ENCODE results near the gene PWWP2B. TPM values are rescaled to one million over a fixed set of nuclear protein-coding genes. Genes with fewer than 3 reads are reported as not detected.

Gene PWWP2B
- polyA plus RNA-seq, 2 of the 4 experiments (the other 2 are of a cell fraction) = 2.8 to 7.3 TPM

DNA sequence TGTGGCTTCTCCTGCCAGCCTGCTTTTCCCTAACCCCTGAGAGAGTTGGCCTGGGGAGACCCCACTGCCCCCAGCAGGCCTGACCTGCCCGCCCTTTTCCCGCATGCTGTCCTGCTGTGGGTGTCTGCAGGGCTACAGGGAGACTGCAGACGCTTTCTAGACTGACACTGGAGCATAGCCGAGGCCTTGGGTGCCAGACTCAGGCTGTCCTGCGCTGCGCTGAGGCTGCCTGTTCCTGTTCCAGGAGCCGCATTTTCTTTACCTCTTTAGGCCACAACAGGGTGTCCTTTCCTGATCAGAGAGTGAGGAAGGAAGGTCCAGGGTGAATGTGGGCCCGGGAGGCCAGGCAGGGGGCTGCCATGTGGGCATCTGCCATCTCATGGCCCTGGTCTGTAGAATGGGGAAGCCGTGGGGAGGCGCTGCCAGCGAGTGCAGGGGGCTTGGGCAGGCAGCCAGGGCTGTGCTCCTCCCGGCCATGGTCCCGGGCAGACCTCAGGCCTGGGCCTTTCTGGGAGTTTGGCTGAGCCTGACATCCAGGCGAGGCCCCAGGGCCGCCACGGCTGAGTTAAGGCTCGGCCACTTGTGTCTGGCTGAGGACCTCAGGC, 3.6 kb downstream of the PWWP2B start:
- FAIRE-seq (no peak), DNase-seq (ENCODE audit: low read depth in 1 of 2, low spot score in 1 of 2) (no peak), ATAC-seq (peak in 1 of 2 experiments; percentile 3; a peak in 2 of 6 replicates)
- no peak overlapping the region for H3K27ac ChIP-seq
- ChIA-PET CTCF (no interaction called here), POLR2A (no interaction called here)
- no peak overlapping the region for H3K4me3 ChIP-seq
- H3K9me3 ChIP-seq = no peaks in the 10 kb centered on the region
- 92% methylated on average over 13 of the region's 17 CpGs for WGBS (ENCODE audit: missing lambda C conversion rate)
- TF ChIP-seq ZFP36 (IDR thresholded peaks at IDR 0.05; ENCODE audit: borderline replicate concordance, partially characterized antibody) (no peak), HEYL (CRISPR knock-in tag; IDR thresholded peaks at IDR 0.05) (no peak), GATA3 (IDR thresholded peaks at IDR 0.05; ENCODE audit: borderline replicate concordance) (no peak), ESRRA (IDR thresholded peaks at IDR 0.05; ENCODE audit: borderline replicate concordance, low read length) (no peak), FOXS1 (CRISPR knock-in tag; IDR thresholded peaks at IDR 0.05) (no peak), MYC (IDR thresholded peaks at IDR 0.05; ENCODE audit: borderline replicate concordance, low read length) (no peak), KDM1A (IDR thresholded peaks at IDR 0.05; ENCODE audit: low read depth) (no peak), NR3C1 (IDR thresholded peaks at IDR 0.05) (no peak), CHD4 (IDR thresholded peaks at IDR 0.05; ENCODE audit: borderline replicate concordance) (no peak), MAFK (IDR thresholded peaks at IDR 0.05; ENCODE audit: partially characterized antibody) (no peak), TP53 (CRISPR knock-in tag; IDR thresholded peaks at IDR 0.05) (no peak), POLR2A (IDR thresholded peaks at IDR 0.05; ENCODE audit: low read length) (no peak), EHMT2 (IDR thresholded peaks at IDR 0.05; ENCODE audit: low read depth) (no peak)
- TF ChIP-seq, protein P1, sequence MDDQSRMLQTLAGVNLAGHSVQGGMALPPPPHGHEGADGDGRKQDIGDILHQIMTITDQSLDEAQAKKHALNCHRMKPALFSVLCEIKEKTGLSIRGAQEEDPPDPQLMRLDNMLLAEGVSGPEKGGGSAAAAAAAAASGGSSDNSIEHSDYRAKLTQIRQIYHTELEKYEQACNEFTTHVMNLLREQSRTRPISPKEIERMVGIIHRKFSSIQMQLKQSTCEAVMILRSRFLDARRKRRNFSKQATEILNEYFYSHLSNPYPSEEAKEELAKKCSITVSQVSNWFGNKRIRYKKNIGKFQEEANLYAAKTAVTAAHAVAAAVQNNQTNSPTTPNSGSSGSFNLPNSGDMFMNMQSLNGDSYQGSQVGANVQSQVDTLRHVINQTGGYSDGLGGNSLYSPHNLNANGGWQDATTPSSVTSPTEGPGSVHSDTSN (IDR thresholded peaks at IDR 0.05) = no peak
- TF ChIP-seq, protein P2, sequence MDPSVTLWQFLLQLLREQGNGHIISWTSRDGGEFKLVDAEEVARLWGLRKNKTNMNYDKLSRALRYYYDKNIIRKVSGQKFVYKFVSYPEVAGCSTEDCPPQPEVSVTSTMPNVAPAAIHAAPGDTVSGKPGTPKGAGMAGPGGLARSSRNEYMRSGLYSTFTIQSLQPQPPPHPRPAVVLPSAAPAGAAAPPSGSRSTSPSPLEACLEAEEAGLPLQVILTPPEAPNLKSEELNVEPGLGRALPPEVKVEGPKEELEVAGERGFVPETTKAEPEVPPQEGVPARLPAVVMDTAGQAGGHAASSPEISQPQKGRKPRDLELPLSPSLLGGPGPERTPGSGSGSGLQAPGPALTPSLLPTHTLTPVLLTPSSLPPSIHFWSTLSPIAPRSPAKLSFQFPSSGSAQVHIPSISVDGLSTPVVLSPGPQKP (IDR thresholded peaks at IDR 0.05; ENCODE audit: low read depth, low read length) = no peak
- TF ChIP-seq, protein P3, sequence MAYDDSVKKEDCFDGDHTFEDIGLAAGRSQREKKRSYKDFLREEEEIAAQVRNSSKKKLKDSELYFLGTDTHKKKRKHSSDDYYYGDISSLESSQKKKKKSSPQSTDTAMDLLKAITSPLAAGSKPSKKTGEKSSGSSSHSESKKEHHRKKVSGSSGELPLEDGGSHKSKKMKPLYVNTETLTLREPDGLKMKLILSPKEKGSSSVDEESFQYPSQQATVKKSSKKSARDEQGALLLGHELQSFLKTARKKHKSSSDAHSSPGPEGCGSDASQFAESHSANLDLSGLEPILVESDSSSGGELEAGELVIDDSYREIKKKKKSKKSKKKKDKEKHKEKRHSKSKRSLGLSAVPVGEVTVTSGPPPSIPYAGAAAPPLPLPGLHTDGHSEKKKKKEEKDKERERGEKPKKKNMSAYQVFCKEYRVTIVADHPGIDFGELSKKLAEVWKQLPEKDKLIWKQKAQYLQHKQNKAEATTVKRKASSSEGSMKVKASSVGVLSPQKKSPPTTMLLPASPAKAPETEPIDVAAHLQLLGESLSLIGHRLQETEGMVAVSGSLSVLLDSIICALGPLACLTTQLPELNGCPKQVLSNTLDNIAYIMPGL (CRISPR knock-in tag; IDR thresholded peaks at IDR 0.05; ENCODE audit: borderline replicate concordance) = no peak
- H3K4me2 ChIP-seq = no peak overlapping the region
- peaks cover 16% of the 10 kb centered on the region for H3K4me1 ChIP-seq

DNA sequence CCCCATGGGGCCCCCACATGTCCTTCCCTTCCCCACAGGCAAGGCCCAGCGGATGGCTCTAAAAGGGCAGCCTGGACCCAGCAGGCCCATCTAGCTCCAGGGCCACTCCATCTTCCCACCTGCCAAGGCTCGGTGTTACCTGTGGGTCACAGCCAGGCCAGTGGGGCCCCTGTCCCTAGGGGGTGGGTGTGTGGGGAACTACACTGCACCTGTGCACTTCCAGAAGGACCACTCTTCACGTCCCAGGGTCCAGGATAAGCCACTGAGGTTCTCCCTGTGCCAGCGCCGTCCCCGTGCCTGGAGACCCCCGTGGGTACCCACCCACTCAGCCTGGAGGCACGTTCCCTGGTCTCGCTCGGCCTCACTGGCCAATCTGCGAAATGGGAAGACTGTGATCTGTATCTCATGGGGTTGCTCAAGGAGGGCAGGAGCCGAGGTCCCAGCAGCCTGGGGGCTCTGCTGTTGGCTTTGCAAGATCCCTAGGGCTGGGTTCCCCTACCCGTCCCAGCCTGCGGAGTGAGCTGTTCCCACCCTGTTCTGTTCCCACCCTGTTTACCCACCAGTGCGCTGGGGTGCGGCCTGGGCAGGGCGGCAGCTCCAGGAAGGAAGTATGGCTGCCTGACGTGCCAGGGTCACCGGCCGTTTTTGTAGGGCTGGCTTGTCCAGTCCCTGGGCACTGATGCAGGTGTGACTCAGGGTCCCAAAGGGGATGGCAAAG, 4.6 kb downstream of the PWWP2B start:
- ChIA-PET CTCF (interaction anchor here (1.5 to 2.0 kb wide), 3 partner anchors 10 to 45 kb away, joined by 4 to 5 read pairs (median 5); no protein-coding TSS in a partner anchor), POLR2A (no interaction called here)
- H3K27ac ChIP-seq = no peak overlapping the region
- FAIRE-seq = no peak
- 84% methylated on average over 17 of the region's 20 CpGs for WGBS (ENCODE audit: missing lambda C conversion rate)
- TF ChIP-seq EP300 (IDR thresholded peaks at IDR 0.05) = no peak
- no peak for DNase-seq (ENCODE audit: low read depth in 1 of 2, low spot score in 1 of 2)
- no peak overlapping the region for H3K4me2 ChIP-seq
- no peaks in the 10 kb centered on the region for H3K9me3 ChIP-seq
- no peak for ATAC-seq
- H3K4me3 ChIP-seq = no peak overlapping the region
- H3K4me1 ChIP-seq = peaks cover 12% of the 10 kb centered on the region

DNA sequence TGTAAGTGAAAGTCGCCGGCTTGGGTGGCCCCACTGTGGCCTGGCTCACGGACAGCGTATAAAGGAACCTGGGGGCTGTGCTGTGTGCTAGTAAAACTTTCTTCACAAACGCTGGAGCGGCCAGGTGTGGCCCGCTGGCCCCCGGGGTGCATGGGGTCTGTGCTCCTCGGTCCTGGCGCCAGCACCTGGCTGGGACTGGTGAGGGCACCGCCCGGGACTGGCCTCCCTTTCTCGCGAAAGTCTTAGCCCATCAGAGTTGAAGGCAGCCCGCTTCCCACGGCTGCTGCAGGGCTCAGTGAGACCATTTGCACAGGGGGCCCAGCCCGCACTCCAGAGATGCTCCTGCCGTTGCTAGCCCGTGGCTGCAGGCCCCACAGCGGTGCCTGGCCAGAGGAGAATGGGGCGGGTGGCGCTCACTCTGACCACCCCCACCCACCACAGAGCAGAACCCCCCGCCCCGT, 5.8 kb downstream of the PWWP2B start:
- POLR2A ChIA-PET = no interaction called here
- DNase-seq (ENCODE audit: low read depth in 1 of 2, low spot score in 1 of 2) = no peak
- ATAC-seq = no peak
- CTCF ChIA-PET = interaction anchor here (1.5 to 2.0 kb wide), 3 partner anchors 9 to 44 kb away, joined by 4 to 5 read pairs (median 5); no protein-coding TSS in a partner anchor
- peaks cover 14% of the 10 kb centered on the region for H3K4me1 ChIP-seq
- no peak overlapping the region for H3K27ac ChIP-seq
- FAIRE-seq = no peak
- H3K4me2 ChIP-seq = no peak overlapping the region
- WGBS (ENCODE audit: missing lambda C conversion rate) = 95% methylated on average over 15 of the region's 24 CpGs
- no peaks in the 10 kb centered on the region for H3K9me3 ChIP-seq
- H3K4me3 ChIP-seq = no peak overlapping the region
- TF ChIP-seq, protein P4, sequence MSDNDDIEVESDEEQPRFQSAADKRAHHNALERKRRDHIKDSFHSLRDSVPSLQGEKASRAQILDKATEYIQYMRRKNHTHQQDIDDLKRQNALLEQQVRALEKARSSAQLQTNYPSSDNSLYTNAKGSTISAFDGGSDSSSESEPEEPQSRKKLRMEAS (IDR thresholded peaks at IDR 0.05) = no peak
- TF ChIP-seq PHF8 (IDR thresholded peaks at IDR 0.05; ENCODE audit: borderline replicate concordance, low read depth) (no peak), POLR2A (IDR thresholded peaks at IDR 0.05; ENCODE audit: low read length) (no peak), RAD21 (conservative IDR thresholded peaks at IDR 0.05 in 1 of 2, IDR thresholded peaks at IDR 0.05 in 1 of 2) (no peak), ZFP36 (IDR thresholded peaks at IDR 0.05; ENCODE audit: borderline replicate concordance, partially characterized antibody) (no peak), SMC3 (IDR thresholded peaks at IDR 0.05) (no peak), MAFK (IDR thresholded peaks at IDR 0.05; ENCODE audit: partially characterized antibody) (no peak)
- TF ChIP-seq, protein P5, sequence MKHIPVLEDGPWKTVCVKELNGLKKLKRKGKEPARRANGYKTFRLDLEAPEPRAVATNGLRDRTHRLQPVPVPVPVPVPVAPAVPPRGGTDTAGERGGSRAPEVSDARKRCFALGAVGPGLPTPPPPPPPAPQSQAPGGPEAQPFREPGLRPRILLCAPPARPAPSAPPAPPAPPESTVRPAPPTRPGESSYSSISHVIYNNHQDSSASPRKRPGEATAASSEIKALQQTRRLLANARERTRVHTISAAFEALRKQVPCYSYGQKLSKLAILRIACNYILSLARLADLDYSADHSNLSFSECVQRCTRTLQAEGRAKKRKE (CRISPR knock-in tag; IDR thresholded peaks at IDR 0.05; ENCODE audit: low read depth) = no peak
- TF ChIP-seq, protein P6, sequence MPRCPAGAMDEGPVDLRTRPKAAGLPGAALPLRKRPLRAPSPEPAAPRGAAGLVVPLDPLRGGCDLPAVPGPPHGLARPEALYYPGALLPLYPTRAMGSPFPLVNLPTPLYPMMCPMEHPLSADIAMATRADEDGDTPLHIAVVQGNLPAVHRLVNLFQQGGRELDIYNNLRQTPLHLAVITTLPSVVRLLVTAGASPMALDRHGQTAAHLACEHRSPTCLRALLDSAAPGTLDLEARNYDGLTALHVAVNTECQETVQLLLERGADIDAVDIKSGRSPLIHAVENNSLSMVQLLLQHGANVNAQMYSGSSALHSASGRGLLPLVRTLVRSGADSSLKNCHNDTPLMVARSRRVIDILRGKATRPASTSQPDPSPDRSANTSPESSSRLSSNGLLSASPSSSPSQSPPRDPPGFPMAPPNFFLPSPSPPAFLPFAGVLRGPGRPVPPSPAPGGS (IDR thresholded peaks at IDR 0.05) = no peak
- TF ChIP-seq, protein P3 (CRISPR knock-in tag; IDR thresholded peaks at IDR 0.05; ENCODE audit: borderline replicate concordance) = no peak
